Effector CD8-positive, alpha-beta T cell (primary cell): Measurements from ENCODE around the gene DGAT2L6.

Experiments used
- DNase-seq: peaks from one replicate; lab custom pipeline; 2025; lab: John Stamatoyannopoulos, UW
- total RNA-seq, 4 experiments: gene quantifications; one replicate each; lab custom pipeline; 2026; lab: John Stamatoyannopoulos, UW

DGAT2L6 gene
- total RNA-seq: 0 reads per million in 4 experiments

- no peak for DNase-seq
Measured at GRCh38 chrX:70176938-70177533, at the start of gene DGAT2L6. DGAT2L6 (plus strand) TSS chrX:70177483; CDS start chrX:70177583, 100 bp downstream.

GRCh38 chrX:70128071-70128470 is 49.2 kb upstream of the DGAT2L6 start:
- DNase-seq: no peak

- DNase-seq: no peak
Measured at GRCh38 chrX:70129816-70130215, 47.5 kb upstream of the DGAT2L6 start.

DNA sequence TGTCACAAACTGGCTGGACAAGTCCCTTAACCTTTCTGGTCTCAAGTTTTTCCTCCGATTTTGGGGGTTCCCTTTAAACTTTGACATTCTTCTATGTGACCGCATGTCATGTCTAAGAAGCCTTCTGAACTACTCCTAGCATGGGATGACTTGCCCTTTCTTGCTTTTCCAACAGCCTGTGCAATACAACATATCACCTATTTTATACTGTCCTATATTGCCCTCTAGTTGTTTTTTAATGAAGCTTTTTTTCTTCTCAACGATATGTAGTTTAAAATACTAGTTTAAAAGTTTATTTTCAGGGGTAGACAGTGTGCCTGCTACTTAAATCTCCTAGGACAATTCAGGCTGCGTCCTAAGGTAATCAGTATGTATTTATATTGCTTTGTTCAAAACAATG is 45.1 kb upstream of the DGAT2L6 start:
- no peak for DNase-seq

- no peak for DNase-seq
Measured at GRCh38 chrX:70132877-70133302, 44.4 kb upstream of the DGAT2L6 start.

DNA sequence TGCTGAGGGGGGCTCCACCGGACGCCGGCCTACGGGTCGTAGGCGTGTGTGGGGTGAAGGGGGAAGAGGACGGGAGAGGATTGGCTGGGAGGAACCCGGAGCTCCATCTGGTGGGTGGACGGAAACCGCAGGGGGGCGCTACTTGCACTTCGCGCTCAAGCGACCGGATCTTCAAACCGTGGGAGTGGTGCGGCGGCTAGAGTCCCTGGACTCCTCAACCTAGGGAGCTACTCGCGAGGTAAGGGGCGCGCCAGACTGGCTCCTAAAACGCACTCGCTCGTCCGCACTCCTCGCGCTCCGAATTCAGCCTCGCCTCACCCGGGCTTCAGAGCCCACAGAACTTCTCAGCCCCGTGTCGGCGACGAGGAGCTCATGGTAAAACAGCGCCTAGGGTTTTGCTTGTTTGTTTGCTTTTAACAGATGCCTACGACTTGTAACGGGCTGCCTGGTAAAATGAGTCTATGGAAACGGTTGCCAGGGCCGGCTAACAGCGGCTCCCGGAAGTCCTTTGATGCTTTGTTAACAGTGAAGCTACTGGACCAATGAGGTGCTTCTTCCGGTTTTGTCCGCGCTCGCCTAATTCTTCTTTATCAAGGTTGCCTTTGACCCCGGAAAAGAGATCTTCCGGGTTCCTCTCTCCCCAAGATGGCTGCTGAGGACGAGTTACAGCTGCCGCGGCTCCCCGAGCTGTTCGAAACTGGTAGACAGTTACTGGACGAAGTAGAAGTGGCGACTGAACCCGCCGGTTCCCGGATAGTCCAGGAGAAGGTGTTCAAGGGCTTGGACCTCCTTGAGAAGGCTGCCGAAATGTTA is 43.8 kb upstream of the DGAT2L6 start, which contains the start of gene IGBP1:
Gene IGBP1, plus strand, starts transcription at position 145 of the 813 bp plus-strand sequence. Its CDS starts 501 bp downstream, at position 646.
- peak; percentile 66 for DNase-seq

- no peak for DNase-seq
Measured at GRCh38 chrX:70134116-70134477, 43.2 kb upstream of the DGAT2L6 start.

DNA sequence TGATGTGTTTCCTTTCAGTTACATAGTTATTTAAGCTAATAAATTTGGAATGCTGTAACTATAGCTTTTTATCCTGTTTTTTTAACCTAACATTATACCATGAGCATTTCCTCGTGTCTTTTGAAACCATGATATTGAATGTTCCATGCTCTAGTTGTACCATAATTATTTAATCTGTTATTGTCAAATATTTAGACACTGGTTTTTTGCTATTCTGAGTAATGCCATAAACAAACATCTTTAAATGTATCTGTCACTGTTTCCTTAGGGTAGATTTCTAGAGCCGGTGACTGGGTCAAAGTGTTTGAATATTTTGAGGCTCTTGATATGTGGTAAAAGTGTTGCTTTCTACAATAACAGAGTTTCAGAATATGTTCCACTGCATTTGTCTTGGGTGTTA is 38.7 kb upstream of the DGAT2L6 start:
- DNase-seq: no peak

DNA sequence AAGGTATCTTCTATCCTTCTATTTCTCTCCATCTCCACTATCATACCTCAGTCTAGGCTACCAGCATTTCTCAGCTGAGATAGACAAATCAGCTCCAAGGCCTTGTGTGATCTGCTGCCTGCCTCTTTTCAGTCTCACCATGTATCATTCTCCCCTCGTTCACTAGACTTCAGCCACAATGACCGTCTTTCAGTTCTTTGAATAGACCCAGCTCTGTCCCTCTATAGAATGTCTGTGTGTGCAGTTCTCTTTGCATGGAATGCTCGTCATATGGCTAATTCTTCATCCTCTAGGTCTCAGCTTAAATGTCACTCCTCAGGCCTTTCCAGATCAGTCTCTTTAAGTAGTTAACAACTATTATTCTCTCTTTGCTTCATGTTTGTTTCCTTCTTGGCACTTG is 37.5 kb upstream of the DGAT2L6 start:
- DNase-seq: no peak

- DNase-seq: no peak
Measured at GRCh38 chrX:70141373-70141772, 35.9 kb upstream of the DGAT2L6 start.

DNA sequence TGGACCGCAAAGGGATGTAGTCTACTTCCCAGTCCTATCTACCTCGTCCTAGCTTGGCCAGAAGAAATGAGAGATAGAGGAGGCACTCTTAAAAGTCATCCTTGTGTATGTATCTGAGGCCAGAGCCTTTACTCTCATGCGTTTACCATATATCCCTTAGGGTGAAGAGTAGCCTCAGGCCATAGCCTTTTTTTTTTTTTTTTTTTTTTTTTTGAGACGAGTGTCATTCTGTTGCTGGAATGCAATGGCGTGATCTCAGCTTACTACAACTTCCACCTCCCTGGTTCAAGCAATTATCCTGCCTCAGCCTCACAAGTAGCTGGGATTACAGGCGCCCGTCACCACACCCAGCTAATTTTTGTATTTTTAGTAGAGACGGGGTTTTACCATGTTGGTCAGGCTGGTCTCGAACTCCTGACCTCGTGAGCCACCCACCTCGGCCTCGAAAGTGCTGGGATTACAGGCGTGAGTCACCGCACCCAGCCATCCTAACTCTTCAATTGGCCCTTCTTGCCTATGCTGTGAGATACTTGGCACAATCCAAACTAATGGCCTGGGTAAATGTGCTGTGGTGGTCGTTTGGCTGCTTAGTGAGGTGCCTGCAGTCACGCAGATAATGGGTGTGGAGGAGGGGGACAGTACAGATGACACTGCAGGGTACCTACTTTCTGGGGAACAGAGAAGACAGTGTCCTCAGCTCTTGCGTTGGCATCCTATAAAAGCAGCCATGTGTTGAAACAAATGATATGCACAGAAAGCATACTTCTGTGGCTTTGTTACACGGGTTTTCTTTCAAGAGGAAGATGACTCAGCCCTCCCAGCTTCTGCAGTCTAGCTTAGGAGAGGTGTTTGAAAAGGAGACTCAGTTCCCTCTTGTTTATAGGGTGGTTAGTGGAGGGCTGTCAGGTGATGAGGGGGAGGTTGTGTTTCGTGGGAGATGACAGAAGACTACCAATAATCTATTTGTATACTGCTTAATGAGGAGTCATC is 10.4 kb upstream of the DGAT2L6 start:
- DNase-seq: no peak

DNA sequence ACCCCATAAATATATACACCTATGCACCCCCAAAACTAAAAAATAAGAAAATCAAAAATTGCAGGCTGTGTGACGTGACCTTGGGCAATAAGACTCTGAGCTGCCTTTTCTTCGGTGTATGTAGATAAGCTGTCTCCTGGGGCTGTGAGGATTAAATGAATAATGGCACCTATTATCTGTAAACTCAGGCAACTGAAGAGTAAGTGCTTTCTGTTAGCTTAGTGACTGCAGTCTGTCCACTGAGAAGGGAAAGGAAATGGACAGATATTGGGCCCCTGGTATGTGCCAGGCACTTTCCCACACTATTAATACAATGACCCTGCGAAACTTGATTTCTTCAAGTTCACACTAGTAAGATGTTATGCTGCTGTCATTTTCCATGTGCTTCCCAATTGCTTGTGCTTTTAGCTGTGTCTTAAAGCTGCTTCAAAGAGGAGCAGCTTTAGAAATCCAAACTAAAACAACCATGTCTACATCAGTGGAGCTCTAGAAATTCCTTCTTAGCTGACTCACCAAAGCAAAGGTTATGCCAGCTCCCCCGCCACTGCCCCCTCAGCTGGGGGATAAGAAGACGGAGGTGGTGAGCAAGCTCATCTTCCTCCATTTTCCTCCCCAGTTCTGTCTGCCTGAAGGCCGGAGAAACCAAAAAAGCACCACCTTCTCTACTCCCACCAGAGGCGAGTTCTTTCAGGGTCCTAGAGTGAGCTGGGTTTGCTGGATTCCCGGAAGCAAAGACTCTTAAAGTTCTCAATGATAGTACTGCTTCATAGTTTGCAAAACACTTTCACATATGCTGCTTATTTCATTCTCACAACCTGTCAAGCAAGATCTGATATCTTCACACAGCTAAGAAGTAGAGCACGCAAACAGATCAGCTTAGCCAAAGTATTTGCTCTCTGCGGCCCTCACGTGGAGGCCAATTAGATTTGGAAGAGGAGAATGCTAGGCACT is 8.8 kb upstream of the DGAT2L6 start:
- no peak for DNase-seq

- no peak for DNase-seq
Measured at GRCh38 chrX:70169281-70169680, 8.0 kb upstream of the DGAT2L6 start.

DNA sequence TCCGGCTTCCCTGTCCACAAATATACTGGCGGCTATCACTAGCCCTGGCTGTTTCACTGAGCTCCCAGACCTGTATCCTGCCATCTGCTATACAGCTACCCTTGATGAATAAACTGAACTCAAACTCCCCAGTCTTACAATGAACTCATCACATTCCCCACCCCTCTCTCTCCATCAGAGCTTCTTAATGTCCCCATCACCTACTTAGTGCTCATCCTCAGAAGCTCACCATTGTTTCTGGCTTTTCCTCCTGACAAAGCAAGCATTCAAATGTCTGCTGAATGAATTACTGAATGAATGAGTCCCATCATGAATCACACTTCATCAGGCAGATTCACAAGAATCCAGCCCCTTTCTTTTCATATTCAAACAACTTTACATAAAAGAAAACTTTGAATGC is 5.7 kb upstream of the DGAT2L6 start:
- DNase-seq: no peak

- DNase-seq: no peak
Measured at GRCh38 chrX:70172221-70172620, 5.1 kb upstream of the DGAT2L6 start.

- DNase-seq: no peak
Measured at GRCh38 chrX:70172964-70173363, 4.3 kb upstream of the DGAT2L6 start.

- DNase-seq: no peak
Measured at GRCh38 chrX:70174754-70175153, 2.5 kb upstream of the DGAT2L6 start.

GRCh38 chrX:70175338-70175737 is 1.9 kb upstream of the DGAT2L6 start:
- DNase-seq: no peak

DNA sequence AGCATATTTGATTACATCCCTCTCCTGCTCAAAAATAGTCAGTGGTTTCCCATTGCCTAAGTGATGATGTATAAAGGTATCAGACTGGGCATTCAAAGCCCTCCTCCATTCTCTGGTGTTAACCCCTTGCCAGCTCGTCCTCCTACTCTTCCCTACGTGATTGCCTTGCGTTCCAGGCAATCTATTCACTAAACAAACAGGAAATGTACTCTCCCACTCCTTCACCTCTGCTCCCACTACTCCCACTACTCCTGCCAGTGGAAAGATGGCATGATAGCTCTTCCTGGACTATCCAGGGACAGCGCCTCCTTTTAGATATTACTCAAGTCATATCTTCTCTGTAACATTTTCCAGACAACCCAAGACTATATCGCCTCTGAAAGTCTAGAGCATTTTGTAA is 5.8 kb downstream of the DGAT2L6 start:
- no peak for DNase-seq

- DNase-seq: no peak
Measured at GRCh38 chrX:70190225-70190624, 12.9 kb downstream of the DGAT2L6 start.
